Stimulated activated naive CD4-positive, alpha-beta T cell (primary cell): ENCODE results near the gene ARMC9.

Experiments used
- DNase-seq, 6 experiments: peaks; one replicate each; lab custom pipeline; 2025; lab: John Stamatoyannopoulos, UW

ARMC9 gene

GRCh38 chr2:231421051-231421580 lies 222.7 kb downstream of the ARMC9 start:
- DNase-seq: no peak

DNA sequence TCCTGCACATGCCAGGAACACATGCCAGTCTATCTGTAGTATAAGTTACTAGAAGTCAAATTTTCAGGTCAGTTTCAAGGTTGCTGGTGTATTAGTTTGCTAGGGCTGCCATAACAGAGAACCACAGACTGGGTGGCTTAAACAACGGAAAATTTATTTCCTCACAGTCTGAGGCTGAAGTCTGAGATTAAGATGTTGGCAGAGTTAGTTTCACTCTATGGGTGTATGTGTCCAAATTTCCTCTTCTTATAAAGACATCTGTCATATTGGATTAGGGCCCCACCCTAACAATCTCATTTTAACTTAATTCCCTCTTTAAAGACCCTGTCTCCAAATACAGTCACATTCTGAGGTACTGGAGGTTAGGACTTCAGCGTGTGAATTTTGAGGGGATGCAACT lies 223.6 kb downstream of the ARMC9 start:
- no peak for DNase-seq

DNA sequence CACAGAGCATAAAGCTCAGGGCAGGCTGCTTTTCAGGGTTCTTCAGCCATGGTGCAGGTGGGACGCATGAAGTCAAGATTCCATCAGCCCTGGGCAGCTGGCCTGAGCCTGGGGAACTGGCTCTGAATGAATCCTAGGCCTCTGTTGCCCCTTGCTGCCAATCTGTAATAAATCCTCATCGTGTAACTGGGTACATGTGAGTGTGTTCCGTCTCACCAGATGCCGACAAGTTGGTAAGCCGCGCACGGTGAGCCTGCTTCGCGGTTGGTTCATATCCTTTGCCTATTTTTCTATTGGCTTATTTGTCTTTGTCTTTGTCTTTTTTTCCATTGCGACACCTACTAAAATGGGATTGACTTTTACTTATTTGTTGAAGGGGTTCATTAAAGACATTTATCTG lies 224.7 kb downstream of the ARMC9 start:
- DNase-seq: no peak
